DLD1 (cell line): ENCODE data around the gene ZNF382.

Experiments used
- in situ Hi-C: cut with HindIII; loops from 2 replicates; pipeline ENCODE4 v1.10.0; 2017; ENCODE audit warnings: low sequenced_read_pairs

Gene ZNF382

DNA sequence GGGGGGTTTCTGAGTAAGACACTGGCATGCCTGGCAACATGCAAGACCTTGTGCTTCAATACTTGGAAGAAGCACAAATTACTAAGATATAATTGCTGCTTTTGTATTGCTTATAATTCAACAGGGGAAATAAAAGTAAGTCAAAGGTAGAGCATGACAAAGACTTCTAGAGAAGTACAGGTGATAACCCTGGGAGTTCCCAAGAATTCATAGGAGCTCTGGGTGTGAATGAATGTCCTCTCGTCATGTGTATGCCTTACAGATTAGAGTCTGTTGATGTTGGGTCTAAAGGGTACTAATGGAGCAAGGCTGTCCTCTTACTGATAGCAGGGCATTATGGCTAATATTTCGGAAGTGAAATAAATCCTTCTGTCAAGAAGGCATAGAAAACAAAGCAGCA is 69.1 kb downstream of the ZNF382 start:
- in situ Hi-C loops = no loop called here

DNA sequence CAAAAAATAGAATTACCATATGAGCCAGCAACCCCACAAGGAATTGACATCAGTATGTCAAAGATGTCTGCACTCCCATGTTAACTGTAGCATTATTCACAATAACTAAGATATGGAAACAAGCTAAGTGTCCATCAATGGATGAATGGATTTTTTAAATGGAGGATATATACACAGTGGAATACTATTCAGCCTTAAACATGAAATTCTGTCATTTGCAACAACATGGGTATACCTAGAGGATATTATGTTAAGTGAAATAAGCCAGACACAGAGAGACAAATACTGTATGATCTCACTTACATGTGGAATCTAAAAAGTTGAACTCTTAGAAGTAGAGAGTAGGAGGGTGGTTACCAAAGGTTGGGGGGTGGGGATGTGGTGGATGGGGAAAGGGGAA is 74.3 kb downstream of the ZNF382 start:
- in situ Hi-C loops = no loop called here
